Measurements from ENCODE around the gene DNM2. TPM values are rescaled to one million over a fixed set of nuclear protein-coding genes. Genes with fewer than 3 reads are reported as not detected.

Gene DNM2
- total and polyA plus RNA-seq, 10 of the 15 experiments (the other 5 are each of a cell fraction or from before 2014, with no cell fraction given): 1.2 to 146 (median 68.9) TPM

- TF ChIP-seq PKNOX1 (IDR thresholded peaks at IDR 0.05) (no peak), MYB (IDR thresholded peaks at IDR 0.05; ENCODE audit: borderline replicate concordance, low read depth, low read length) (no peak), SMARCA5 (IDR thresholded peaks at IDR 0.05) (no peak)
Observed at GRCh38 chr19:10854350-10855089, 136.6 kb downstream of the DNM2 start (continued).

GRCh38 chr19:10855879-10856522 lies 138.1 kb downstream of the DNM2 start:
- CTCF ChIA-PET: interaction anchor here (1.0 to 5.4 kb wide), 10 partner anchors 8 to 275 kb away, joined by 3 to 53 read pairs (median 14); partner anchors contain the start of genes DNM2, QTRT1 and TMED1
- TF ChIP-seq CTCF (IDR thresholded peaks at IDR 0.05 in 2 of 3, conservative IDR thresholded peaks at IDR 0.05 in 1 of 3; ENCODE audit: control insufficient read depth in 2 of 3, extremely low read depth in 1 of 3, insufficient read depth in 1 of 3, low read depth in 3 of 3, low read length in 3 of 3): peak; percentile 24 to 65 (median 56)
- TF ChIP-seq SIX5 (IDR thresholded peaks at IDR 0.05; ENCODE audit: low read depth, low read length, severe bottlenecking): no peak
- no peak for TF ChIP-seq IRF3 (IDR thresholded peaks at IDR 0.05)
- peak; percentile 60; the same call in 1 of the 2 replicates for TF ChIP-seq NFYB (IDR thresholded peaks at IDR 0.05; ENCODE audit: insufficient read depth, low read depth, low read length)
- TF ChIP-seq CEBPB (IDR thresholded peaks at IDR 0.05; ENCODE audit: borderline replicate concordance in 1 of 2, low read depth in 2 of 2, low read length in 2 of 2): no peak
- no peak for TF ChIP-seq EZH2 (IDR thresholded peaks at IDR 0.05; ENCODE audit: borderline replicate concordance, control insufficient read depth, low read depth, low read length)
- TF ChIP-seq CBX5 (IDR thresholded peaks at IDR 0.05; ENCODE audit: low read depth): no peak
- no peak for TF ChIP-seq BMI1 (IDR thresholded peaks at IDR 0.05; ENCODE audit: borderline replicate concordance)
- no peak for TF ChIP-seq BHLHE40 (IDR thresholded peaks at IDR 0.05; ENCODE audit: borderline replicate concordance in 1 of 2, low read depth in 2 of 2, low read length in 1 of 2)
- no peak for TF ChIP-seq JUNB (IDR thresholded peaks at IDR 0.05)
- TF ChIP-seq KDM1A (IDR thresholded peaks at IDR 0.05; ENCODE audit: borderline replicate concordance): no peak
- in situ Hi-C loops (cut with MboI): no loop called here
- Histone ChIP-seq H3K9me3 (replicated peaks; ENCODE audit: control insufficient read depth, insufficient read depth, low read length) (no peaks in the 10 kb centered on the region), H3K27ac (ENCODE audit: control insufficient read depth, insufficient read depth) (no peak overlapping the region), H2AFZ (ENCODE audit: control insufficient read depth, low read depth, low read length) (no peak overlapping the region), H3K4me2 (ENCODE audit: control insufficient read depth, insufficient read depth) (no peak overlapping the region), H3K4me1 (ENCODE audit: control insufficient read depth, insufficient read depth, low read length) (no peaks in the 10 kb centered on the region; the same call in 1 of the 2 replicates), H3K27me3 (replicated peaks in 1 of 2; ENCODE audit: control insufficient read depth in 2 of 2, insufficient read depth in 2 of 2, low read length in 1 of 2) (no peaks in the 10 kb centered on the region), H3K9ac (ENCODE audit: control insufficient read depth, insufficient read depth, low read length) (no peak overlapping the region), H3K4me3 (no peak overlapping the region), H4K20me1 (ENCODE audit: control insufficient read depth, insufficient read depth) (no peaks in the 10 kb centered on the region), H3K36me3 (ENCODE audit: control insufficient read depth in 2 of 2, insufficient read depth in 2 of 2, low read length in 1 of 2) (no peaks in the 10 kb centered on the region), H3K79me2 (ENCODE audit: control insufficient read depth, insufficient read depth, low read length) (no peaks in the 10 kb centered on the region)
- POLR2A ChIA-PET: interaction anchor here (0.6 to 1.2 kb wide), 2 partner anchors 12 to 204 kb away, joined by 3 to 5 read pairs; no protein-coding TSS in a partner anchor
- RAD21 ChIA-PET (ENCODE audit: unreplicated experiment): interaction anchor here (0.6 to 2.2 kb wide), 2 partner anchors 140 to 182 kb away, joined by 3 to 9 read pairs; no protein-coding TSS in a partner anchor
- intact Hi-C loops (cut with micrococcal nuclease; ENCODE audit: unreplicated experiment): no loop called here
- 45% methylated on average over 5 of the region's 5 CpGs for WGBS (ENCODE audit: insufficient coverage, insufficient replicate concordance, low lambda C conversion rate, missing lambda C conversion rate)
- ATAC-seq (peak; percentile 76), FAIRE-seq (no peak), DNase-seq (ENCODE audit: low read depth, low spot score) (no peak)
- SMC1A ChIA-PET (ENCODE audit: uncharacterized antibody, unreplicated experiment): interaction anchor here (1.5 to 3.3 kb wide), 2 partner anchors 10 to 138 kb away, joined by 3 to 34 read pairs; partner anchors contain the start of gene DNM2
- BruUV-seq (replicated peaks): no TSS peak
